GM21786 (cell line): ENCODE results near the gene DAB1.

Experiments
- ATAC-seq: cut with Tn5 transposase; IDR thresholded peaks from one replicate; pipeline ENCODE4 v1.9.1; 2021; ENCODE audit not compliant: unreplicated experiment

Gene DAB1

DNA sequence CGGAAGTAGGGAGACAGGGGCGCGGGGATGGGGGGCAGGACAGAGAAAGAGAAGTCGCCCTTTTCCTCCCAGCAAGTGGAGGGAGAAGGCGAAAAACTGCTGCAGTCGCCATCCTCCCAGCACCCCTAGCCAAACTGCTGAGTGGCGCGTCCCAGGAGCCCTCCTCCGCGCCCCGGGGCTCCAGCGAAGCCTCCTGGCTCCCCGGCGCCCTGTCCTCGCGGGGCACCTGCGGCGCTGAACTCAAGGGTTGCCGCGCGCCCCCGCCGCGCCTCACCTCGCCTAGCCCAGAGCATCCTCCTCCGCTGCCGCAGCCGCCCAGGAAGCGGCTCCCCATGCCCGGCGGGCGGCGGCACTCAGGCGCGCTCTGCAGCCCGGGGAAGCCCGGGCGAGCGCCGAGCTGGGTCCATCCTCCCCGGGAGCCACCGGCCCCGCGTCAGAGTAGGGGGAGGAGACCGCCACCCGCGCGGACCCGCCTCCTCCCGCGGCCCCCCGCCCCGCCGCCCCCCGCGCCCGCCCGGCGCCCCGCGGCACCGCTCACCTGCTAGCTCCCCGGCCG is at the start of gene DAB1:
DAB1 (minus strand) TSS at position 405 of the 556 bp plus-strand sequence. CDS start 133,030 bp downstream, outside the sequence.
- ATAC-seq, result no peak

DNA sequence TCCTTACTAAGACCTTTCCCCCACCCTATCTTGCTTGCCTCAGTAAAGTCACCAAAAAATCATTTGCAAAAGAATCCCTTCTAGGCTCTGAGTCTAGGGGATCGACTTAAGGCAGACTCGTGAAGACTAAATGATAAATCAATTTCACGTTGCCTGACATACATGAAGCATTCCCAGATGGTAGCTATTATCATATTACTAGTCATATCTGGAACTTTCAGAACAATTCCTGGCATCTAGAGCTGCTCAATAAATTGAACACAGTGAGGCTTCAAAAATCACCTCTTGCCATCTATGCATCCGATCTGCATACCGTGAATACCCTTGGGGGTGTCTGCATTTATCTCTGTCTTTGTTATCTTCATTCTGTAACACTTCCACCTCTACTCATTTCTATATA is 49.6 kb upstream of the DAB1 start:
- no peak for ATAC-seq

DNA sequence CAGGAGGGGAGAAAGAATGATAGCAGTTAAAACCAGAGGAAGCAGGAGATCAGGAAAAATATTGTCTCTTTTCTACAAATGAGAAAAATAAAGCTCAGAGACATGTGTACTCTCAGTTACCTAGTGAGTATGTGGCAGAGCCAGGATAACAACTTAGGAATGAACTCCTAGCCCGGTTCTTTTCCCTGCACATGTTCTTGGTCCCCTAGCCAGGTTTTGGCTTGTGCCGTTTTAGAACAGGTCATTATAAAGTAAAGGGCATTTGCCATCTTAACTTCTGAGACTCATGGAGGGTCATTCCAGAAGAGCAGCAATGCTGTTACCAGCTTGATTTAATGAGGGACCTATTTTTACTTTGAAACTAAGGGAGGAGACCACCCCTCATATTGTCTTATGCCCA is 48.1 kb upstream of the DAB1 start:
- ATAC-seq, result no peak

DNA sequence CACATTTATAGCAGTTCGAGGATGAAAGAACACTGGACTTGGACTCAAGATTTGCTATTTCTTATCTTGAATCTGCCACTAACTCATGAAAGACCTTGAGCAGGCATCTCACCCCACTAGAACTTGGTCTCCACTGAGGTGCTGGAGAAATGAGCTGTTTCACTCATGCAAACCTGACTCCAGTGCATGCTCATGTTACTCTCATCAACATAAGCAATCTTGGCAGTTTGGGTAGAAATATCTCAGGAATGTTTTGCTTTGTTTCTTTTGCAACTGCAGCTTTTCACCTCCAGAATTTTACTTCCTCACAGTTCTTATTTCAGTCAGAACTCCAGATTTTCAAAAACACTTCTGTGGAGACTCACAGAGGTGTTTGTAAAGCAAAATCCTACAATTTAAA is 46.2 kb upstream of the DAB1 start:
- ATAC-seq, result no peak

GRCh38 chr1:57468641-57469523 is 45.0 kb upstream of the DAB1 start:
- no peak for ATAC-seq

GRCh38 chr1:57467830-57468229 is 44.0 kb upstream of the DAB1 start:
- no peak for ATAC-seq

DNA sequence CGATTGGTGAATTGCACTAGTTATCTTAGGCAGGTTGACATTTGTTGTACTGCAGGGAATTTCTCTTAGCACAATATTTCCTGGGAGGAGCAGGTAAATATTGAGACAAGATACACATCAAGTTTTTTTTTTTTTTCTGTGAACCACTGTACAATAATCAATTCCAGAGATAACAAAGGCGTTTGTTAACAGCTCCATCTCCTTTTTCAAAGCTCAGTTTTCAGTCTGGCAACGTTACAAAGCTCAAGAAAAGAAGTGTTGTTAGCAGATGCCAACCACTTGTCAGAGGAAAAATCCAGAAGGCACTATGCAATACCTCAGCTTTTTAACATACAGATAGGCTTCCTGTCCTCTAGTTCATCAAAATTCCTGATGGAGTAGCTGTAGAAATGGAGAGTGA is 40.9 kb upstream of the DAB1 start:
- no peak for ATAC-seq

DNA sequence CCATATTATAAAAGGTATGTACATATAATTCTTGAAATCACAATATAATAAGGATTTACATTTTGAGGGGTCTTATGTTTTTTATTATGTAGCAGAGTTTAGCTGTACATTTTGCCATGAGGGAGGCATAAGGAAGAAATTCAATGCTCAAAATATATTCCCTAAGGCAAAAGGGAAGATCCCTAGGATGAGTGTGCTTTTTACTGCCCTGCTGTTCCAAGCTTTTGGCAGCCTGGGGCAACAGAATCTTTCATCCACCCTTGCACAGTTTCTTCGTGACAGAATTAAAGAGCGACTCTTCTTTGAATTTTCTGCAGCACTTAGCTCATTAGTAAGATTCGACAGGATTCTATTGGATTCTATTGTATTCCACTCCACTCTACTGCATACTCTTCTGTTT is 39.5 kb upstream of the DAB1 start:
- ATAC-seq, result no peak

DNA sequence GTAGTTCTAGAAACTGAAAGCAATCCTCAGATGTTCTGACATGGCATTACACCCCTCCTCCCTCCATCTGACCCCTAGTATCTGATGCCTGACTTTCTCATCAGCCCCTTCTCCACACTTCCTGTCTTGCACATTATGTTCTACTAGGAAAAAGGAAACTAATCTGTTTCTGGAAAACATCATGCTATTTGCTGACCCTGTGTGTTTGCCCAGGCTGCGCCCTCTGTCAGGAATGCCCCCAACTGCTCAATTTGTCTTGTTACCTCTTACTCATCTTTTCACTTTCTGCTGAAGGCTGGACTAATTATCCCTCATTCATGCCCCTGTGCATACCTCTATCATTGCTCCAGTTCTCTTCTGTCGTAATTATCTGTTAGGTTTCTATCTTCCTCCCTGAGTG is 37.5 kb upstream of the DAB1 start:
- no peak for ATAC-seq

DNA sequence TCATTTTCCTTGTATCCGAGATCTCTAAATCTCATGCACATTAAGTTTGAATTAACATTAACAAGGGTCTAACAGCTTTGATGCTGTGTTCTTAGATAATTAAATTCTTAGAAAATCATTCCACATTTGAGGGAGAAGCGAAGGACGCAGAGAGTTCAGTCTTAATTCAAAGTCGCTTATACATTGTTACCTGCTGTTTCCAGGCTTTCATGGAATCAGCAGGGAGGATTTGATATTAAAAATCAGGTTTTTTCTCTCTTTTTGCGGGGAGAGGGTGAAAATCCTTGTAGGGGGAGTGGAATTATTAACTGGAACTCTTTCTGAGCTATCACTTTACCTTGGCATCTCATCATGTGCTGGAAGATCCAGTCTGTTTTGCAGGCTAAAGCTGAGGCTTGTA is 27.7 kb upstream of the DAB1 start:
- no peak for ATAC-seq

DNA sequence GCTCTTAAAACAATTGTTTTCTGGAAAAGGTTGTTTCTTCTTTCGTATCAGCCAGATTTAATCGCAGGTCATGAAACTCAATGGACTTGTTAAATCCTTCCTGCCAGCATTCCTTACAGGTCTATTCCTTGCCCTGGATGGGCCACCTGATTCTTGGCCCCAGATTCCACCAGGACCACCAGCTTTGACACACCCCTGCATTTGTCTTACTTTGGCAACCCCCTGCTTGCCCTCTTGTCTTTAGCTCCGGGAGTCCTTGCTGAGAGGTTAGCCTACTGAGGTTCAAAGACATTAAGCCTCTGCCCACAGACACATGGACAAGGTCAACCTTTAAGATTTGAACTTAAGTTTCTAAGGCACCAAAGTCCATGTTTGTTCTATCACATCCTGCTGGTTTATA is 27.1 kb upstream of the DAB1 start:
- no peak for ATAC-seq

DNA sequence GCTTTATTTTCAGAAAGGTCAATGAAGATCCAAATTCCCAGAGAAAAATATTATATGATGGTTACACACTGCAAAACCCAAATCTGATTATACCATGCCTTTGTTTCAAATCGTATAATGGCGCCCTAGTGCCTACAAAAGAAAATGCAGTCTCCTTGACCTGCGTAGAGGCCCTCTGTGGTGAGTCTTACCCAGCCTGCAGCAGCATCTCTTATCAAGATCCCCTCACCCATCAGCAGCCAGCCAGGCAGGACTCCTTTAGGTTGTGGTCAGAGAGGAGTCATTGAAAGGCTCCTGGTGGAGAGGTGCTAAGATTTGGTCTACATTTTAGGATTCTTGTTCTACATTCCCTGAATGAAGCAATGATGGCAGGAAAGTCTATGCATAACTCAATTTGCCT is 23.7 kb upstream of the DAB1 start:
- no peak for ATAC-seq

GRCh38 chr1:57443004-57443403 is 19.1 kb upstream of the DAB1 start:
- ATAC-seq, result no peak

DNA sequence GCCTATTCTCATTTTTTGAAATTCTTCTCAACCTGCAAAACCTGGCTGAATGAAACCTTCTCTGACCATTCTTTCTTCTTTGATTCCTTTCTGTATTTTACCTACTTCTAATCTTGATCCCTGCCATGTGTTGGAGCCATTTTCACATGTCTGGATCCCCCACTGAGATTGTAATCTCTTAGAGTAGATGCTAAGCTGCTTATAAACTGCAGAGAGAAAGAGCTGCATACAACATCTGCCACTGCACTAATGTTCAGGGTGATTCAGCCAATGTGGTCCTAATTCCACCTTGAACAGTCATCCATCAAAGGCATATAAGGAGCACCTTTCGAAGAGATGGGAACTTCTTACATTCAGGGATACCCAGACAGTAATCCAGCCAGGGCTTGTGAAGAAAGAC is 16.2 kb upstream of the DAB1 start:
- no peak for ATAC-seq

GRCh38 chr1:57431400-57431799 is 7.5 kb upstream of the DAB1 start:
- no peak for ATAC-seq

GRCh38 chr1:57424231-57425027 is 569 bp upstream of the DAB1 start:
- ATAC-seq, result no peak

DNA sequence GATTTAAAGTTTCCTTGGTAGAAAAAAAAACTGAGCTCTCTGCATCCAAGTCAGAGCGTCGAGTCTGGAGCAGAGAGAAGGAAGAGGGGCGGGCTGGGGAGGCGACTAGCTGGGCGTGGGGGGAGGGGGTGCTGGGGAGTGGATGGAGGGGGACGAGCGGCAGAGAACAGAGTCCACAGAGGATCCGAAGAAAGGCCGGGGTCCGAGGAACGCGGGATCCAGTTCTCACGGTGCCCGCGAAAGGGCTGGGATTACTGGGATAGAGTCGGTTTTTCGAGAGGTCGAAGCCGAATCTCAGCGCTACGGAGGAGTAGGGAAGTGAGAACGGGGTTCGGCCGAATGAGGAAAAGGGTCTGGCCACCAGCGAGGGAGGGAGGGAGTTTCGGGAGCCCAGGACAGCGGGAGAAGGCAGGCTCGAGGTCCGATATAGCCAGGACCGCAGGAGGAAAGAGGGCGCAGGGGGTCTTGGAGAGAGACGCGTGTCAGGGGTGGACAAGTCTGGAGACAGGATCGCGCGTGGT is 665 bp downstream of the DAB1 start:
- no peak for ATAC-seq

- ATAC-seq, result no peak
These were observed 1.4 kb downstream of the DAB1 start for GRCh38 chr1:57422271-57423134.

DNA sequence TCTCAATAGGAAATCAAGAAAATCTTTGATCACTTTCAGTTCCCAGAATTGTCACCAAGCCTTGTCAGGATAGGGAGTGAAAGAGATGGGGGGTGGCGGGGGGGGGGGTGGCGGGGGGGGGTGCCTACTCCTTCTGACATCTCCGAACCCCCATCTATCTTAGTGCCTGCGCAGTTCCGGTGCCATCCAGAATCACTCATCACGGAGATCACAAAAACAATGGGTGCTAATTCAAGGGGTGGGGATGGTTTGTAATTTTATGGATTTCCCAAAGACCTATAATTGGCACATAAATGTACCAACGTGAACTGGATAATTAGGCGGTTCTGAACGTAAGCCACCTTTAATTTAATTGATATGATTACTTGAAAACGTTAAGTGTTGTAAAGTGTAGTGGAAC is 2.1 kb downstream of the DAB1 start:
- ATAC-seq, result no peak

DNA sequence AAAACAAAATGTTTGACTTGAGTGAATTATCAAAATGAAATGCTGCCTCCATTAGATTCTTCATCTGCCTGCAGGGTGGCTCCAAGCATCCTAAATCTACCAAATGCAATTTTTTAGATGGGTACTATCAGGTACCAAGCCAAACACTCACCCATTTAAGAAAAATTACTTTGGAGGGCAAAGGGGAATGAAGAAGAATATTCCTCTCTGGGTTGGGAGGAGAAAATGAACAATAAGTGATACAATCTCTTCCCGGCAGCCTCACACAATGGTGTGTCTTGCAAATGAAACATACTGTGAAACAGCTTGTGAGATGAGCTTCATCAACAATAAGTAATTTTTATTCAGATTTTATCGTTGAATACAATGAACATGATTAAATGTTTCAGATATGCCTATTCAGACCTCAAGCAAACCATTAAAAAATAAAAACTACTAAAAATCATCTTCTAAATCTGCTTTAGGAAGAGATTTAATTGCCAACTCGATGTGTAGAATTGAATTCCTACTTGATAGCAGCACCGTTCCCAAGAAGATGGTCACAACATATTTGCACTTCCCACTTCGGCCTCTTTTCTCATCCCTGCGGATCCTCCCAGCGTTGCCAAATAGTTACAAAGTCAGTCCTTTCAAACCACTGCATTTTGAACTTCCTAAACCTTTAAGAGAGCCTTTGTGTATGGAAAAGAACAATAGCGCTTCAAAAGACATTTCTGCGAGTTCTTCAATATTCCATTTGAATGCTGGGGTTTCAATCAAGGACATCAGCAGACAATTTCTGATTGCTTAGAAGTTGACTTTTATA is 2.7 kb downstream of the DAB1 start:
- no peak for ATAC-seq
